Activated CD4-positive, CD25-positive, alpha-beta regulatory T cell treated with anti-CD3 and anti-CD28 coated beads, Interleukin-2, amount 50 U/mL, for 16 hours (primary cell): ENCODE data around the gene PROZ.

Source experiments
- DNase-seq: peaks from one replicate; pipeline ENCODE4 v3.0.0-alpha.2; 2020; ENCODE audit warnings: low read depth, low spot score

PROZ gene

GRCh38 chr13:113178896-113179167 lies 20.4 kb downstream of the PROZ start:
- DNase-seq: no peak

GRCh38 chr13:113179374-113180230 lies 21.2 kb downstream of the PROZ start:
- no peak for DNase-seq

- no peak for DNase-seq
Observed at GRCh38 chr13:113182046-113182445, 23.6 kb downstream of the PROZ start.

GRCh38 chr13:113183450-113184129 lies 25.1 kb downstream of the PROZ start:
- no peak for DNase-seq

- no peak for DNase-seq
Observed at GRCh38 chr13:113184568-113185440, 26.4 kb downstream of the PROZ start.

GRCh38 chr13:113186061-113186900 lies 27.8 kb downstream of the PROZ start:
- no peak for DNase-seq

GRCh38 chr13:113187263-113187669 lies 28.8 kb downstream of the PROZ start:
- no peak for DNase-seq

- DNase-seq: no peak
Observed at GRCh38 chr13:113187883-113188665, 29.6 kb downstream of the PROZ start.

- DNase-seq: no peak
Observed at GRCh38 chr13:113190181-113190580, 31.7 kb downstream of the PROZ start.

GRCh38 chr13:113192279-113192678 lies 33.8 kb downstream of the PROZ start:
- no peak for DNase-seq

- no peak for DNase-seq
Observed at GRCh38 chr13:113192902-113193301, 34.5 kb downstream of the PROZ start.

- no peak for DNase-seq
Observed at GRCh38 chr13:113195360-113195759, 36.9 kb downstream of the PROZ start.

- no peak for DNase-seq
Observed at GRCh38 chr13:113196970-113197737, 38.7 kb downstream of the PROZ start.

- no peak for DNase-seq
Observed at GRCh38 chr13:113201815-113202214, 43.4 kb downstream of the PROZ start.

GRCh38 chr13:113202912-113203311 lies 44.5 kb downstream of the PROZ start:
- no peak for DNase-seq

GRCh38 chr13:113203507-113204377 lies 45.3 kb downstream of the PROZ start:
- no peak for DNase-seq

- no peak for DNase-seq
Observed at GRCh38 chr13:113204378-113204734, 45.9 kb downstream of the PROZ start.

GRCh38 chr13:113205428-113205931 lies 47.0 kb downstream of the PROZ start:
- DNase-seq: no peak

GRCh38 chr13:113207460-113207859 lies 49.0 kb downstream of the PROZ start:
- no peak for DNase-seq
